Thyroid gland (tissue), 4 donors: ENCODE data around the gene CCBE1. TPM values are rescaled to one million over a fixed set of nuclear protein-coding genes. Genes with fewer than 3 reads are reported as not detected.
"Not testable (repeated sequence)": the region's sequence is repeated elsewhere in the genome, so short reads cannot be mapped to it uniquely, and the experiment has no call there.

Experiments
- DNase-seq, 2 donors: peaks; one replicate each; pipeline ENCODE4 v3.0.0-alpha.2; 2019
- H3K27ac ChIP-seq, 3 donors: fragments of 200-600 bp; sonication (generic); 1 replicate in 2 of 3; 2 replicates in 1 of 3; pipeline ENCODE4 v1.5.1; 2016 to 2019; ENCODE audit warnings: mild to moderate bottlenecking in 1 of 3, moderate library complexity in 1 of 3
- H3K27me3 ChIP-seq: fragments of 200-600 bp; sonication (generic); one replicate; pipeline ENCODE4 v1.5.1; 2019
- H3K36me3 ChIP-seq, 2 donors: fragments of 200-600 bp; sonication (generic); one replicate each; pipeline ENCODE4 v1.5.1; 2016 to 2019
- H3K4me1 ChIP-seq, 2 donors: fragments of 200-600 bp; sonication (generic); one replicate each; pipeline ENCODE4 v1.5.1; 2017 to 2019
- H3K4me3 ChIP-seq, 3 donors: fragments of 200-600 bp; sonication (generic); replicated peaks in 1 of 3; 1 replicate in 2 of 3; 2 replicates in 1 of 3; pipeline ENCODE4 v1.5.1; 2016; ENCODE audit warnings: mild to moderate bottlenecking in 1 of 3
- H3K9me3 ChIP-seq: fragments of 200-600 bp; sonication (generic); one replicate; pipeline ENCODE4 v1.5.1; 2017
- POLR2A ChIP-seq, 2 donors: fragments of 450-650 bp; IDR thresholded peaks; one replicate each; pipeline ENCODE4 v1.6.1; 2017; ENCODE audit warnings: antibody characterized with exemption in 2 of 2, mild to moderate bottlenecking in 2 of 2, moderate library complexity in 1 of 2
- WGBS, 2 donors: methylation state at CpG; one replicate each; pipeline ENCODE4 v1.1.5; 2017; 5-methylcytosine and 5-hydroxymethylcytosine counted together
- intact Hi-C: fragments of 100-400 bp; cut with DNase I; formaldehyde crosslinking; loops from one replicate; pipeline ENCODE4 v1.15.1; 2023
- total RNA-seq, 4 donors: library from RNA; depleted of rRNA; stranded (reverse); fragments of >200 nt; gene quantifications; one replicate each; pipeline ENCODE4 v1.2.3, GENCODE V29; 2016
- TF ChIP-seq, protein P1 (sequence below), 6 experiments: fragments of 200-600 bp in 3 of 6; fragments of 450-650 bp in 3 of 6; sonication (generic) in 3 of 6; IDR thresholded peaks; one replicate each; pipeline ENCODE4 v1.5.1; 2016 to 2019; ENCODE audit warnings: antibody characterized with exemption in 6 of 6, mild to moderate bottlenecking in 2 of 6, inconsistent platforms in 1 of 6, moderate library complexity in 1 of 6

Gene CCBE1
- total RNA-seq, 4 donors from 2014 or later = 0.34 to 9.0 (median 1.1) TPM

DNA sequence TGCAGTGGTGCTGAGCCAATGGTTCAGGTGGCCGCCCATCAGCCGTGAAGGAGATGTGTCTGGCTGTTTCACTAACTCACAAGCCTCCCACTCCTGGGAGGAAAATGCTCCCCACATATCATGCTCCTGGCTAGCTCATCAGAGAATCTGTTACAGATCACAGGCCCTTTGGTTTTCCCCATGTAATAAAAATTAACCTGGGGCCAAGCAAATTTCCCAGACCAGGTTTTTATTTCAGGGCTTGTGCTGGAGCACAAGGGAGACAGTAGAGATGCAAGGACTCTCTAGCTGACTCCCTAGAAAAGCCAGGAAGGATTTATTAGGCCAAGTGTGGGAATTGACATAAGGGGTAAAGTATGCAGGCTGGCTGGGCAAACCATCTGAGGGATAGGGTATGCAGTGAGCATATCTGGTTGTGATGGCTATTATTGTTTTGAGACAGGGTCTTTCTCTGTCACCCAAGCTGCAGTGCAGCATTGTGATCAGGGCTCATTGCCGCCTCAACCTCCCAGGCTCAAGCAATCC, 40.6 kb upstream of the CCBE1 start:
- TF ChIP-seq, protein P1, sequence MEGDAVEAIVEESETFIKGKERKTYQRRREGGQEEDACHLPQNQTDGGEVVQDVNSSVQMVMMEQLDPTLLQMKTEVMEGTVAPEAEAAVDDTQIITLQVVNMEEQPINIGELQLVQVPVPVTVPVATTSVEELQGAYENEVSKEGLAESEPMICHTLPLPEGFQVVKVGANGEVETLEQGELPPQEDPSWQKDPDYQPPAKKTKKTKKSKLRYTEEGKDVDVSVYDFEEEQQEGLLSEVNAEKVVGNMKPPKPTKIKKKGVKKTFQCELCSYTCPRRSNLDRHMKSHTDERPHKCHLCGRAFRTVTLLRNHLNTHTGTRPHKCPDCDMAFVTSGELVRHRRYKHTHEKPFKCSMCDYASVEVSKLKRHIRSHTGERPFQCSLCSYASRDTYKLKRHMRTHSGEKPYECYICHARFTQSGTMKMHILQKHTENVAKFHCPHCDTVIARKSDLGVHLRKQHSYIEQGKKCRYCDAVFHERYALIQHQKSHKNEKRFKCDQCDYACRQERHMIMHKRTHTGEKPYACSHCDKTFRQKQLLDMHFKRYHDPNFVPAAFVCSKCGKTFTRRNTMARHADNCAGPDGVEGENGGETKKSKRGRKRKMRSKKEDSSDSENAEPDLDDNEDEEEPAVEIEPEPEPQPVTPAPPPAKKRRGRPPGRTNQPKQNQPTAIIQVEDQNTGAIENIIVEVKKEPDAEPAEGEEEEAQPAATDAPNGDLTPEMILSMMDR (IDR thresholded peaks at IDR 0.05) = no peak
- no peak for TF ChIP-seq POLR2A (IDR thresholded peaks at IDR 0.05)
- intact Hi-C loops = no loop called here
- no peaks in the 10 kb centered on the region for H3K36me3 ChIP-seq
- no peak overlapping the region for H3K27ac ChIP-seq
- H3K4me3 ChIP-seq = no peak overlapping the region
- H3K27me3 ChIP-seq = no peaks in the 10 kb centered on the region
- no peaks in the 10 kb centered on the region for H3K9me3 ChIP-seq
- peaks cover 5 to 10% of the 10 kb centered on the region in 2 donors for H3K4me1 ChIP-seq
- WGBS, 2 donors = 96% methylated on average over 3 of the region's 3 CpGs
- no peak for DNase-seq

DNA sequence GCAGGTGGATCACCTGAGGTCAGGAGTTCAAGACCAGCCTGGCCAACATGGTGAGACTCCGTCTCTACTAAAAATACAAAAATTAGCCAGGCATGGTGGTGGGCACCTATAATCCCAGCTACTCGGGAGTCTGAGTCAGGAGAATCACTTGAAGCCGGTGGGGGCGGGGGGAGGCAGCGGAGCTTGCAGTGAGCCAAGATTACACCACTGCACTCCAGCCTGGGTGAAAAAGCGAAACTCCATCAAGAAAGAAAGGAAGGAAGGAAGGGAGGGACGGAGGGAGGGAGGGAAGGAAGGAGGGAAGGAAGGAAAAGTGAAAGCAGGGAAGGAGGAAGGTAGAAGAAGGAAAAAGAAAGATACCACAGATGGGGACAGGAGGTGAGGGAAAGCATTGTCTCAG, 40.1 kb upstream of the CCBE1 start:
- H3K36me3 ChIP-seq, intact Hi-C loops: not testable (repeated sequence)
- 82 to 88% methylated on average over 7 of the region's 7 CpGs for WGBS, 2 donors

DNA sequence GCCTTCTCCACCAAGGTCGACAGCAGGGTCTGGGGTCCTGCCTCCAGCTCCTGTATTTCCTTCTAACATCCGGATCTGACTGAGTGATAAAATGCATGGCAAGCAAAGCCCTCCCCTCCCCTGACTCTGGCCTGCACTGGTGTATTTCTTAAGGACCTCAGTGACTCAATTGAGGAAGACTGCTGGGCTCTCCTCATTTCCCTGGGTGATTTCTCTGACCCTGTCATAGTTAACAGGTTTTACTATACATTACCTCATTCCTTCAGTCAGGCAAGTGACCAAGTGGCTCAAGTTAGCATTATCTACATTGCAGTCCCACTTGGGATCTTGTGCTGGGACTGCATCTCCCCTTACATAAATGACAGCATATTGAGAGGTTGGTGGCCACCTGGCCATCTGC, 38.8 kb upstream of the CCBE1 start:
- no peaks in the 10 kb centered on the region for H3K9me3 ChIP-seq
- no peak overlapping the region for H3K27ac ChIP-seq
- no peak overlapping the region for H3K4me3 ChIP-seq
- TF ChIP-seq POLR2A (IDR thresholded peaks at IDR 0.05) = no peak
- TF ChIP-seq, protein P1 (IDR thresholded peaks at IDR 0.05) = no peak
- peaks cover 0 to 4% of the 10 kb centered on the region in 2 donors for H3K4me1 ChIP-seq
- H3K27me3 ChIP-seq = no peaks in the 10 kb centered on the region
- WGBS, 2 donors = 58 to 68% methylated on average over 2 of the region's 2 CpGs
- DNase-seq = no peak
- intact Hi-C loops = no loop called here
- H3K36me3 ChIP-seq = no peaks in the 10 kb centered on the region

More for the DNA sequence above, 40.1 kb upstream of the CCBE1 start:
- not testable (repeated sequence) for H3K4me1 ChIP-seq, DNase-seq, H3K27me3 ChIP-seq, H3K27ac ChIP-seq, H3K4me3 ChIP-seq, H3K9me3 ChIP-seq

- Histone ChIP-seq H3K27ac (no peak overlapping the region), H3K4me1 (peaks cover 0 to 4% of the 10 kb centered on the region in 2 donors), H3K4me3 (no peak overlapping the region), H3K36me3 (no peaks in the 10 kb centered on the region), H3K9me3 (no peaks in the 10 kb centered on the region), H3K27me3 (no peaks in the 10 kb centered on the region)
- intact Hi-C loops = no loop called here
- WGBS, 2 donors = 74 to 81% methylated on average over 2 of the region's 2 CpGs
- peak; percentile 37 to 43 for DNase-seq
- no peak for TF ChIP-seq POLR2A (IDR thresholded peaks at IDR 0.05)
- TF ChIP-seq, protein P1 (IDR thresholded peaks at IDR 0.05) = no peak
These were observed 38.1 kb upstream of the CCBE1 start for GRCh38 chr18:59735269-59735860.

DNA sequence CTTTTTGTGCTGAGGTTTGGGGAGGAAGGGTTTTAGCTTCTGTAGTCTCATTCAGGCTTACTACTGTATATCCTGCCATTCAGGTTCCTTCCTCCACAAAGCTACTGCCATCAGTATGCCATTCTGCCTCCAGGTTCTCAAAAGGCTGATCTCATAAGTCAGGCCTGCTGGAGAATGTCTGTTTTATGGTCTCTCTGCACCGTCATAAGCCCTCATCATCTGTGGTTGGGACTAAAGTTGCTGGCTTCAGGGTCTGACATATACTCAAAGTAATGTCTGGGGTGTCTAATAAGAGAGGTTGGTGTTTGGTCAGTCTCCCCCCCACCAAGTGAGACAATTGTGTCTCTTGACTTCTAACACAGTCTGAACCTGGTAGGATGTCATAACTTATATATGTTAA, 36.2 kb upstream of the CCBE1 start:
- WGBS, 2 donors = 77 to 83% methylated on average over 1 of the region's 1 CpG
- no peak overlapping the region for H3K4me3 ChIP-seq
- H3K27me3 ChIP-seq = no peaks in the 10 kb centered on the region
- no peak for DNase-seq
- H3K9me3 ChIP-seq = no peaks in the 10 kb centered on the region
- H3K27ac ChIP-seq = no peak overlapping the region
- H3K4me1 ChIP-seq = peaks cover 0 to 4% of the 10 kb centered on the region in 2 donors
- no peak for TF ChIP-seq POLR2A (IDR thresholded peaks at IDR 0.05)
- TF ChIP-seq, protein P1 (IDR thresholded peaks at IDR 0.05) = no peak
- intact Hi-C loops = no loop called here
- no peaks in the 10 kb centered on the region for H3K36me3 ChIP-seq
